Eye (tissue), 1 donor: ENCODE measurements around the gene FADS2.
"Not testable (repeated sequence)": the region's sequence is repeated elsewhere in the genome, so short reads cannot be mapped to it uniquely, and the experiment has no call there.

Experiments used
- DNase-seq: peaks from one replicate; pipeline ENCODE4 v3.0.0-alpha.2; 2015

Gene FADS2

GRCh38 chr11:61869429-61869707 lies 41.3 kb downstream of the FADS2 start:
- DNase-seq: no peak

- peak; percentile 41 for DNase-seq
Observed at GRCh38 chr11:61869708-61870451, 41.8 kb downstream of the FADS2 start.

GRCh38 chr11:61870541-61871031 lies 42.5 kb downstream of the FADS2 start:
- DNase-seq: no peak

- peak; percentile 90 for DNase-seq
Observed at GRCh38 chr11:61871158-61871597, 43.1 kb downstream of the FADS2 start.

GRCh38 chr11:61872935-61873565 lies 45.0 kb downstream of the FADS2 start:
- DNase-seq: no peak

GRCh38 chr11:61873588-61874376 lies 45.7 kb downstream of the FADS2 start:
- no peak for DNase-seq

- DNase-seq: no peak
Observed at GRCh38 chr11:61874377-61874809, 46.3 kb downstream of the FADS2 start.

- no peak for DNase-seq
Observed at GRCh38 chr11:61874853-61875252, 46.8 kb downstream of the FADS2 start.

GRCh38 chr11:61875698-61876097 lies 47.6 kb downstream of the FADS2 start:
- no peak for DNase-seq

- no peak for DNase-seq
Observed at GRCh38 chr11:61879152-61879551, 51.1 kb downstream of the FADS2 start.

- DNase-seq: no peak
Observed at GRCh38 chr11:61880031-61880430, 51.9 kb downstream of the FADS2 start.

GRCh38 chr11:61880454-61880853 lies 52.4 kb downstream of the FADS2 start:
- DNase-seq: no peak

- no peak for DNase-seq
Observed at GRCh38 chr11:61881397-61881796, 53.3 kb downstream of the FADS2 start.

GRCh38 chr11:61882267-61882666 lies 54.2 kb downstream of the FADS2 start:
- not testable (repeated sequence) for DNase-seq

GRCh38 chr11:61882879-61883278 lies 54.8 kb downstream of the FADS2 start:
- DNase-seq: no peak

GRCh38 chr11:61883327-61883726 lies 55.2 kb downstream of the FADS2 start:
- DNase-seq: no peak

GRCh38 chr11:61883947-61884346 lies 55.8 kb downstream of the FADS2 start:
- DNase-seq: no peak

GRCh38 chr11:61885166-61885778 lies 57.2 kb downstream of the FADS2 start:
- no peak for DNase-seq

GRCh38 chr11:61885784-61886580 lies 57.9 kb downstream of the FADS2 start:
- no peak for DNase-seq

- DNase-seq: no peak
Observed at GRCh38 chr11:61886643-61887042, 58.5 kb downstream of the FADS2 start.

GRCh38 chr11:61887839-61888494 lies 59.9 kb downstream of the FADS2 start:
- DNase-seq: no peak

GRCh38 chr11:61888590-61888989 lies 60.5 kb downstream of the FADS2 start:
- no peak for DNase-seq
